GM12878 (cell line): ENCODE measurements around the gene NHERF1. TPM values are rescaled to one million over a fixed set of nuclear protein-coding genes. Genes with fewer than 3 reads are reported as not detected.

Source experiments
- ATAC-seq: fragments of 200-7000 bp; cut with Tn5 transposase; 3 replicates; pipeline ENCODE4 v1.9.1; 2020; ENCODE audit warnings: mild to moderate bottlenecking, moderate library complexity
- BruUV-seq: library from RNA; stranded (reverse); fragments of 400-500 nt; replicated peaks from 2 replicates; lab custom pipeline; 2021; lab: Mats Ljungman, UMichigan
- CTCF ChIA-PET: fragments of 300-600 bp; sonication (Branson Sonifier 250); formaldehyde crosslinking; extraction: SDS; loops from one replicate; lab custom pipeline; 2021; ENCODE audit warnings: inconsistent platforms; lab: Yijun Ruan, JAX
- POLR2A ChIA-PET: fragments of 350-600 bp; formaldehyde crosslinking; extraction: SDS; loops from one replicate; lab custom pipeline; 2021; ENCODE audit warnings: inconsistent platforms; lab: Charles Lee
- RAD21 ChIA-PET: fragments of 300-600 bp; sonication (Branson Sonifier 250); formaldehyde crosslinking; loops from one replicate; lab custom pipeline; 2023; ENCODE audit warnings: antibody characterized with exemption; ENCODE audit not compliant: unreplicated experiment; lab: Charles Lee
- SMC1A ChIA-PET: fragments of 300-600 bp; sonication (Branson Sonifier 250); formaldehyde crosslinking; loops from one replicate; lab custom pipeline; 2023; ENCODE audit not compliant: unreplicated experiment, uncharacterized antibody; lab: Charles Lee
- DNase-seq: peaks from one replicate; pipeline ENCODE4 v3.0.0-alpha.2; 2011; ENCODE audit warnings: low read depth, low spot score
- FAIRE-seq: peaks from 3 replicates; lab custom pipeline; 2011; peaks lifted over from hg19 to GRCh38; lab: Jason Lieb, UNC
- H2AFZ ChIP-seq: 2 replicates; pipeline ENCODE4 v1.6.0; 2011; ENCODE audit warnings: low read depth, low read length, control low read depth; ENCODE audit not compliant: control insufficient read depth
- H3K27ac ChIP-seq: 2 replicates; pipeline ENCODE4 v1.5.1; 2011; ENCODE audit warnings: control low read depth; ENCODE audit not compliant: control insufficient read depth, insufficient read depth
- H3K27me3 ChIP-seq, 2 experiments: replicated peaks in 1 of 2; 2 replicates each; pipeline versions ENCODE4 v1.6.0 to v1.6.1; 2011; ENCODE audit warnings: low read length in 1 of 2; ENCODE audit not compliant: control insufficient read depth in 2 of 2, insufficient read depth in 2 of 2
- H3K36me3 ChIP-seq, 2 experiments: 2 replicates each; pipeline ENCODE4 v1.5.1; 2011; ENCODE audit warnings: low read length in 1 of 2; ENCODE audit not compliant: control insufficient read depth in 2 of 2, insufficient read depth in 2 of 2
- H3K4me1 ChIP-seq: 2 replicates; pipeline ENCODE4 v1.6.1; 2011; ENCODE audit warnings: mild to moderate bottlenecking, low read length, moderate library complexity, mixed read lengths; ENCODE audit not compliant: control insufficient read depth, insufficient read depth
- H3K4me2 ChIP-seq: 2 replicates; pipeline ENCODE4 v1.6.0; 2011; ENCODE audit warnings: control low read depth; ENCODE audit not compliant: control insufficient read depth, insufficient read depth
- H3K4me3 ChIP-seq: fragments of 200-600 bp; sonication (generic); 2 replicates; pipeline ENCODE4 v1.5.1; 2016
- H3K79me2 ChIP-seq: 2 replicates; pipeline ENCODE4 v1.6.0; 2011; ENCODE audit warnings: low read length; ENCODE audit not compliant: control insufficient read depth, insufficient read depth
- H3K9ac ChIP-seq: 2 replicates; pipeline ENCODE4 v1.8.0; 2011; ENCODE audit warnings: low read length, control low read depth, mixed read lengths; ENCODE audit not compliant: control insufficient read depth, insufficient read depth
- H3K9me3 ChIP-seq: replicated peaks from 3 replicates; pipeline ENCODE4 v1.5.1; 2011; ENCODE audit warnings: mild to moderate bottlenecking, low read length; ENCODE audit not compliant: control insufficient read depth, insufficient read depth
- H4K20me1 ChIP-seq: 2 replicates; pipeline ENCODE4 v1.6.0; 2011; ENCODE audit not compliant: control insufficient read depth, insufficient read depth
- DPF2 ChIP-seq: fragments of 450-650 bp; IDR thresholded peaks from 2 replicates; pipeline ENCODE4 v1.6.1; 2017; ENCODE audit warnings: mild to moderate bottlenecking
- RAD21 ChIP-seq: IDR thresholded peaks from 2 replicates; pipeline ENCODE4 v1.6.1; 2011; ENCODE audit warnings: mild to moderate bottlenecking, low read depth, low read length, moderate library complexity; ENCODE audit not compliant: insufficient read depth
- WGBS: methylation state at CpG from one replicate; pipeline ENCODE4 v1.1.6; 2016; ENCODE audit warnings: low lambda C conversion rate; ENCODE audit not compliant: insufficient replicate concordance, insufficient coverage; ENCODE audit errors: missing lambda C conversion rate; 5-methylcytosine and 5-hydroxymethylcytosine counted together
- in situ Hi-C: fragments of 300-500 bp; cut with MboI; formaldehyde crosslinking; loops from 9 replicates; pipeline ENCODE4 v1.14.3; 2018; ENCODE audit warnings: mixed read lengths
- intact Hi-C: fragments of 100-400 bp; cut with micrococcal nuclease; formaldehyde crosslinking; loops from one replicate; pipeline ENCODE4 v1.14.2; 2022; ENCODE audit not compliant: unreplicated experiment
- polyA plus RNA-seq, 11 experiments: library from polyadenylated mRNA; depleted of rRNA in 4 of 11; unstranded in 6 of 11; stranded (reverse) in 5 of 11; fragments of >200 nt; fragmentation: Nextera tagmentation in 4 of 11; fragmentation: Illumina TruSeq in 1 of 11; extraction: Ambion mirVana in 4 of 11; extraction: Trizol in 1 of 11; gene quantifications; 1 replicate in 1 of 11; 2 replicates in 10 of 11; pipeline versions ENCODE4 v1.2.1 to v1.2.3, GENCODE V29; 2011 to 2016; ENCODE audit warnings: inconsistent platforms in 2 of 11, missing spikeins in 2 of 11, low read depth in 1 of 11
- total RNA-seq, 4 experiments: library from RNA; depleted of rRNA in 3 of 4; stranded (reverse); fragments of >200 nt in 3 of 4; fragmentation: Illumina TruSeq in 1 of 4; extraction: Trizol in 1 of 4; gene quantifications; 2 replicates each; pipeline versions ENCODE4 v1.2.1 to v1.2.3, GENCODE V29; 2013 to 2021

Gene NHERF1
- total and polyA plus RNA-seq, 10 of the 15 experiments (the other 5 are each of a cell fraction or from before 2014, with no cell fraction given), result 13.4 to 61.6 (median 39.0) TPM

- Histone ChIP-seq H3K36me3 (no peaks in the 10 kb centered on the region), H3K9ac (no peak overlapping the region), H3K4me1 (peaks cover 26% of the 10 kb centered on the region), H3K4me3 (no peak overlapping the region), H3K4me2 (no peak overlapping the region), H4K20me1 (no peaks in the 10 kb centered on the region), H3K27ac (no peak overlapping the region), H2AFZ (no peak overlapping the region), H3K9me3 (no peaks in the 10 kb centered on the region), H3K27me3 (no peaks in the 10 kb centered on the region), H3K79me2 (peaks cover 22% of the 10 kb centered on the region)
- FAIRE-seq (no peak), DNase-seq (no peak), ATAC-seq (no peak)
- POLR2A ChIA-PET, result interaction anchor here (0.8 to 3.1 kb wide), 11 partner anchors 8 to 128 kb away, joined by 3 to 22 read pairs (median 3); partner anchors contain the start of genes NAT9 and RAB37
- RAD21 ChIA-PET, result interaction anchor here (1.2 to 3.0 kb wide), 14 partner anchors 8 to 215 kb away, joined by 4 to 30 read pairs (median 10); partner anchors contain the start of gene RAB37
- CTCF ChIA-PET, result interaction anchor here (0.6 to 4.5 kb wide), 22 partner anchors 9 to 244 kb away, joined by 3 to 98 read pairs (median 6); partner anchors contain the start of genes FDXR, GRIN2C, NAT9 and RAB37
- no TSS peak for BruUV-seq
- SMC1A ChIA-PET, result interaction anchor here (0.8 to 3.3 kb wide), 13 partner anchors 9 to 901 kb away, joined by 3 to 15 read pairs (median 9); partner anchors contain the start of genes NAT9 and RAB37
- intact Hi-C loops, result loop anchor here (2.0 kb wide), 1 partner anchor 35 kb away; no protein-coding TSS in a partner anchor
- WGBS, result 80% methylated on average over 8 of the region's 8 CpGs
- in situ Hi-C loops, result no loop called here
- TF ChIP-seq DPF2, result no peak
Measured at GRCh38 chr17:74745548-74746177, 2.8 kb upstream of the NHERF1 start.

GRCh38 chr17:74746376-74746775 lies 2.1 kb upstream of the NHERF1 start:
- ChIA-PET RAD21 (interaction anchor here (1.1 to 3.0 kb wide), 13 partner anchors 9 to 214 kb away, joined by 3 to 30 read pairs (median 9); partner anchors contain the start of genes NAT9 and RAB37), POLR2A (interaction anchor here (0.6 to 3.1 kb wide), 8 partner anchors 9 to 388 kb away, joined by 3 to 22 read pairs (median 4); partner anchors contain the start of genes NAT9 and RAB37), SMC1A (interaction anchor here (0.8 to 3.3 kb wide), 10 partner anchors 10 to 900 kb away, joined by 3 to 15 read pairs (median 8); partner anchors contain the start of genes FDXR and RAB37), CTCF (interaction anchor here (0.6 to 4.5 kb wide), 18 partner anchors 9 to 243 kb away, joined by 3 to 98 read pairs (median 16); partner anchors contain the start of genes GRIN2C, NAT9 and RAB37)
- FAIRE-seq (peak; percentile 13), ATAC-seq (no peak)
- H3K27me3 ChIP-seq, result no peaks in the 10 kb centered on the region
- BruUV-seq, result no TSS peak
- H3K4me2 ChIP-seq, result no peak overlapping the region
- intact Hi-C loops, result no loop called here
- no peak overlapping the region for H3K9ac ChIP-seq
- no peak overlapping the region for H3K27ac ChIP-seq
- H2AFZ ChIP-seq, result no peak overlapping the region
- H3K9me3 ChIP-seq, result no peaks in the 10 kb centered on the region
- peaks cover 26% of the 10 kb centered on the region for H3K4me1 ChIP-seq
- H3K4me3 ChIP-seq, result no peak overlapping the region
- no peaks in the 10 kb centered on the region for H4K20me1 ChIP-seq
- no peak for TF ChIP-seq RAD21
- TF ChIP-seq, all 136 proteins: peak for 0
- in situ Hi-C loops, result no loop called here
- no peaks in the 10 kb centered on the region for H3K36me3 ChIP-seq
- peaks cover 28% of the 10 kb centered on the region for H3K79me2 ChIP-seq
- 69% methylated on average over 5 of the region's 5 CpGs for WGBS
- DNase-seq, result no peak
